GM12878 (cell line): ENCODE data around the gene ELK4.

ENCODE experiments used
- ATF2 ChIP-seq: IDR thresholded peaks from 2 replicates; pipeline ENCODE4 v1.6.1; 2012; ENCODE audit warnings: low read length, inconsistent platforms
- BCLAF1 ChIP-seq: fragments of 450-650 bp; IDR thresholded peaks from 2 replicates; pipeline ENCODE4 v1.6.1; 2017; ENCODE audit warnings: antibody characterized with exemption, mild to moderate bottlenecking, moderate library complexity
- CEBPB ChIP-seq, 2 experiments: fragments of 150-350 bp in 1 of 2; IDR thresholded peaks; 2 replicates each; pipeline ENCODE4 v1.6.1; 2012 to 2014; ENCODE audit warnings: low read depth in 2 of 2, low read length in 2 of 2, borderline replicate concordance in 1 of 2, inconsistent platforms in 1 of 2
- CTCF ChIP-seq, 3 experiments: IDR thresholded peaks in 2 of 3; conservative IDR thresholded peaks in 1 of 3; 2 replicates each; pipeline ENCODE4 v1.5.1; 2011; ENCODE audit warnings: low read depth in 3 of 3, low read length in 3 of 3, mild to moderate bottlenecking in 3 of 3, control low read depth in 2 of 3, moderate library complexity in 2 of 3, inconsistent platforms in 1 of 3, mixed read lengths in 1 of 3; ENCODE audit not compliant: control insufficient read depth in 2 of 3, insufficient read depth in 1 of 3; ENCODE audit errors: extremely low read depth in 1 of 3
- E2F4 ChIP-seq: IDR thresholded peaks from 2 replicates; pipeline ENCODE4 v1.6.1; 2012; ENCODE audit warnings: low read depth, low read length, improper control_type of control experiment
- EP300 ChIP-seq, 2 experiments: fragments of 150-350 bp in 1 of 2; IDR thresholded peaks; 2 replicates each; pipeline ENCODE4 v1.6.1; 2011 to 2012; ENCODE audit warnings: low read depth in 2 of 2, low read length in 2 of 2, borderline replicate concordance in 1 of 2, improper control_type of control experiment in 1 of 2, inconsistent platforms in 1 of 2; ENCODE audit not compliant: control insufficient read depth in 1 of 2
- NRF1 ChIP-seq: conservative IDR thresholded peaks from 2 replicates; pipeline ENCODE4 v1.6.1; 2011; ENCODE audit warnings: mild to moderate bottlenecking, low read depth, low read length, improper control_type of control experiment
- POLR2A ChIP-seq: IDR thresholded peaks from 2 replicates; pipeline ENCODE4 v1.6.1; 2011; ENCODE audit warnings: low read depth, mild to moderate bottlenecking, low read length
- POU2F2 ChIP-seq: IDR thresholded peaks from 3 replicates; pipeline ENCODE4 v1.6.1; 2011; ENCODE audit warnings: low read depth, mild to moderate bottlenecking, low read length, borderline replicate concordance
- RFX5 ChIP-seq: IDR thresholded peaks from 2 replicates; pipeline ENCODE4 v1.6.1; 2011; ENCODE audit warnings: low read depth, low read length, improper control_type of control experiment
- ZBTB11 ChIP-seq: fragments of 450-650 bp; formaldehyde crosslinking; IDR thresholded peaks from 2 replicates; pipeline ENCODE4 v1.5.0; 2022; ENCODE audit warnings: mild to moderate bottlenecking, missing genetic modification characterization
- ZBTB4 ChIP-seq: fragments of 450-650 bp; formaldehyde crosslinking; IDR thresholded peaks from 2 replicates; pipeline ENCODE4 v1.4.0; 2022; ENCODE audit warnings: mild to moderate bottlenecking, moderate library complexity

- TF ChIP-seq ATF2 (no peak), RFX5 (no peak), ZBTB4 (CRISPR knock-in tag) (no peak), EP300 (IDR thresholded peaks at IDR 0.05; ENCODE audit: borderline replicate concordance in 1 of 2, control insufficient read depth in 1 of 2, low read depth in 2 of 2, low read length in 2 of 2) (no peak), E2F4 (no peak), NRF1 (no peak), CEBPB (IDR thresholded peaks at IDR 0.05; ENCODE audit: borderline replicate concordance in 1 of 2, low read depth in 2 of 2, low read length in 2 of 2) (no peak), POU2F2 (no peak), BCLAF1 (no peak), CTCF (IDR thresholded peaks at IDR 0.05 in 2 of 3, conservative IDR thresholded peaks at IDR 0.05 in 1 of 3; ENCODE audit: control insufficient read depth in 2 of 3, extremely low read depth in 1 of 3, insufficient read depth in 1 of 3, low read depth in 3 of 3, low read length in 3 of 3) (no peak), ZBTB11 (no peak), POLR2A (no peak)
These were observed 43.4 kb upstream of the ELK4 start for GRCh38 chr1:205675247-205675646.
